OCI-LY1 (cell line): ENCODE data around the gene SSNA1.

Source experiments
- CTCF ChIP-seq: fragments of 200-600 bp; sonication (generic), shearing (Covaris generic); IDR thresholded peaks from 2 replicates; pipeline ENCODE4 v1.5.1; 2017; ENCODE audit warnings: mild to moderate bottlenecking, antibody characterized with exemption, low read length, moderate library complexity, mixed read lengths
- EZH2 ChIP-seq: fragments of 200-600 bp; sonication (generic), shearing (Covaris generic); IDR thresholded peaks from 2 replicates; pipeline ENCODE4 v1.8.0; 2017; ENCODE audit warnings: borderline replicate concordance, mixed run types, mild to moderate bottlenecking, antibody characterized with exemption, low read length, moderate library complexity, mixed read lengths

- no peak for TF ChIP-seq EZH2
- TF ChIP-seq CTCF, result no peak
Measured at GRCh38 chr9:137163805-137164204, 24.7 kb upstream of the SSNA1 start.
